HFFc6 (cell line): ENCODE data around the gene MBD3L2B. TPM values are rescaled to one million over a fixed set of nuclear protein-coding genes. Genes with fewer than 3 reads are reported as not detected.

Experiments used
- DNase-seq: peaks from one replicate; pipeline ENCODE4 v3.0.0-alpha.2; 2018
- H3K27ac Mint-ChIP-seq: 2 replicates; pipeline ENCODE4 v1.8.0; 2020; ENCODE audit warnings: mild to moderate bottlenecking, mixed read lengths
- H3K27me3 Mint-ChIP-seq: 2 replicates; pipeline ENCODE4 v1.8.0; 2021; ENCODE audit warnings: mild to moderate bottlenecking, moderate library complexity, mixed read lengths; ENCODE audit not compliant: insufficient read depth
- H3K36me3 Mint-ChIP-seq: 2 replicates; pipeline ENCODE4 v1.8.0; 2021; ENCODE audit warnings: low read depth, mixed read lengths
- H3K4me1 Mint-ChIP-seq: 2 replicates; pipeline ENCODE4 v1.8.0; 2020; ENCODE audit warnings: low read depth, mixed read lengths
- H3K4me3 Mint-ChIP-seq: 2 replicates; pipeline ENCODE4 v1.8.0; 2020; ENCODE audit warnings: mild to moderate bottlenecking, moderate library complexity, mixed read lengths
- H3K9me3 Mint-ChIP-seq: 2 replicates; pipeline ENCODE4 v1.8.0; 2020; ENCODE audit warnings: mild to moderate bottlenecking, mixed read lengths
- total RNA-seq, 6 experiments: library from RNA; stranded (reverse); fragmentation: NEBNext Ultra II Directional; extraction: Animal tissue kit (Norgen Biotek cat#: 25700); gene quantifications; 2 replicates in 1 of 6; 3 replicates in 5 of 6; pipeline ENCODE4 v1.2.3, GENCODE V29; 2021
- TF ChIP-seq, protein P1 (sequence below): fragments of 200-600 bp; sonication (generic); IDR thresholded peaks from 2 replicates; pipeline ENCODE4 v1.5.0; 2021; ENCODE audit warnings: antibody characterized with exemption, mild to moderate bottlenecking

The MBD3L2B gene
- total RNA-seq, 6 experiments from 2014 or later, result not detected

DNA sequence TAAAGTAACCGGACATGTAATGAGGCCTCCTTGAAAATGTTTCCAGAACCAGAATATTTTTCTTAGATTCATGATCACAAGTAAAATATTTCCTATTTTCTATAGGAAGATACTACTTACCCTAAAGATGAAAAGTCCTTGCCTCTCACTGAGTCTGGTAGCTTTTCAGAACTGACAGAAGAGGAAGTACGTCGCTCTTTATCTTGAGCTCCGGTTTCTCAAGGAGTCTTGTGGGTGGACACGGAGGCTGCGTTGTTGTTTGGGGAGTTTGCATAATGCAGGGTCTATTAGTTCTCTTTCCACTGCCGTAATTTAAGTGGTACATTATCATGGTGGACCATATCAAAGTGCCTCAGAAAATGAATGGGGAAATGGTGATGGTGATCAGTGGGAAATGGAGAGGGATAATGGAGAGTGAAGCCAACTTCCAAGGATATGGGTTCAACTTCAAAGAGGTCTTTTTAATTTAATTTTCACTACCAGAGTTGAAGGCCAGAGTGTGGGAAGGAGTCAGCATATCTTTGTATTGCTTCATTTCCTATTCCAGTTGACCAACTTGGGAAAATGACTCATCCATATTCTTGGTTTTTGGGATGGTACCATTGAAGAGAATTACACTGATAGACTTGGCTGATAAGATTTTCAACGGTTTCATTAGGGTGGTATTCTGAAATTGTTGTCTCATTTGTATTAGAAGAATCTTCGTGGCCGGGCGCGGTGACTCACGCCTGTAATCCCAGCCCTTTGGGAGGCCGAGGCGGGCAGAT, 23.4 kb downstream of the MBD3L2B start:
- Mint-ChIP-seq H3K36me3 (peaks cover 6% of the 10 kb centered on the region; the same call in 1 of the 2 replicates), H3K4me1 (no peaks in the 10 kb centered on the region), H3K4me3 (no peak overlapping the region), H3K27ac (no peak overlapping the region), H3K9me3 (peaks cover 36% of the 10 kb centered on the region), H3K27me3 (peaks cover 3% of the 10 kb centered on the region; the same call in 1 of the 2 replicates)
- no peak for DNase-seq
- TF ChIP-seq, protein P1, sequence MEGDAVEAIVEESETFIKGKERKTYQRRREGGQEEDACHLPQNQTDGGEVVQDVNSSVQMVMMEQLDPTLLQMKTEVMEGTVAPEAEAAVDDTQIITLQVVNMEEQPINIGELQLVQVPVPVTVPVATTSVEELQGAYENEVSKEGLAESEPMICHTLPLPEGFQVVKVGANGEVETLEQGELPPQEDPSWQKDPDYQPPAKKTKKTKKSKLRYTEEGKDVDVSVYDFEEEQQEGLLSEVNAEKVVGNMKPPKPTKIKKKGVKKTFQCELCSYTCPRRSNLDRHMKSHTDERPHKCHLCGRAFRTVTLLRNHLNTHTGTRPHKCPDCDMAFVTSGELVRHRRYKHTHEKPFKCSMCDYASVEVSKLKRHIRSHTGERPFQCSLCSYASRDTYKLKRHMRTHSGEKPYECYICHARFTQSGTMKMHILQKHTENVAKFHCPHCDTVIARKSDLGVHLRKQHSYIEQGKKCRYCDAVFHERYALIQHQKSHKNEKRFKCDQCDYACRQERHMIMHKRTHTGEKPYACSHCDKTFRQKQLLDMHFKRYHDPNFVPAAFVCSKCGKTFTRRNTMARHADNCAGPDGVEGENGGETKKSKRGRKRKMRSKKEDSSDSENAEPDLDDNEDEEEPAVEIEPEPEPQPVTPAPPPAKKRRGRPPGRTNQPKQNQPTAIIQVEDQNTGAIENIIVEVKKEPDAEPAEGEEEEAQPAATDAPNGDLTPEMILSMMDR, result no peak

DNA sequence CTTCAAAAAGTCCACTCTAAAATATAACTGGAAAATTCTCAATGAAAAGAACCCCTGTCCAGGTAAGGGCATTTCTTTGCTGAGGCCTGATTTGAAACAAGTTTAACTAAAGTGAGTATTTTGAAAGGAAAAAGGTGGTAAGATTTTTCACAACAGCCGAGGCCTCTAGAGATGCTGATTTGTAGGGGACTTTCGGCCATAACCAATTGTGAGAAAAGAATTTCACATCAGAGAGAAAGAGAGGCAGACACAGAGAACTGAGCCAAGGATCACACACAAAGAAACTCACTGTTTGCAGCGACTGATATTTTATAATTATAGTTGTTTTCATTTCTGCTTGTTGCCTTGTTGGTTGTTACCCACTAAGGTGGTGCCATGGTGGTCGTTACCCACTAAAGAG, 24.4 kb downstream of the MBD3L2B start:
- TF ChIP-seq, protein P1, result no peak
- no peaks in the 10 kb centered on the region for H3K4me1 Mint-ChIP-seq
- H3K9me3 Mint-ChIP-seq, result peaks cover 33% of the 10 kb centered on the region
- H3K36me3 Mint-ChIP-seq, result peaks cover 6% of the 10 kb centered on the region; the same call in 1 of the 2 replicates
- no peak overlapping the region for H3K4me3 Mint-ChIP-seq
- H3K27me3 Mint-ChIP-seq, result peaks cover 3% of the 10 kb centered on the region; the same call in 1 of the 2 replicates
- DNase-seq, result no peak
- H3K27ac Mint-ChIP-seq, result no peak overlapping the region

DNA sequence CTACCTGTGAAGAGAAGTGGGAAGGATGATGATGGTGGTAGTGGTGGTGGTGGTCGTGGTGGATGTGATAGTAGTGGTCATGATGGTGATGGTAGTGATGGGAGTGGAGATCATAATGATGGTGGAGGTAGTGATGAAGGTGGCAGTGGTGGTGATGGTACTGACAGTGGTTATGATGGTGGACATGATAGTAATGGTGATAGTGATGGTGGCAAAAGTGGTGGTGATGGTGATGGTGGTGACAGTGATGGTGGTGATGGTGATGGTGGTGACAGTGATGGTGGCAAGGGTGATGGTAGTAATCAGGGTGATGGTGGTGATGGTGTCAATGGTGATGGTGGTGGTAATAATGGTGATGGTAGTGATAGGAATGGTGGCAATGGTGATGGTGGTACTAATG, 26.2 kb downstream of the MBD3L2B start:
- TF ChIP-seq, protein P1, result no peak
- H3K36me3 Mint-ChIP-seq, result peaks cover 6% of the 10 kb centered on the region; the same call in 1 of the 2 replicates
- peaks cover 41% of the 10 kb centered on the region for H3K9me3 Mint-ChIP-seq
- no peak overlapping the region for H3K27ac Mint-ChIP-seq
- H3K4me3 Mint-ChIP-seq, result no peak overlapping the region
- H3K4me1 Mint-ChIP-seq, result no peaks in the 10 kb centered on the region
- no peaks in the 10 kb centered on the region for H3K27me3 Mint-ChIP-seq
- no peak for DNase-seq

DNA sequence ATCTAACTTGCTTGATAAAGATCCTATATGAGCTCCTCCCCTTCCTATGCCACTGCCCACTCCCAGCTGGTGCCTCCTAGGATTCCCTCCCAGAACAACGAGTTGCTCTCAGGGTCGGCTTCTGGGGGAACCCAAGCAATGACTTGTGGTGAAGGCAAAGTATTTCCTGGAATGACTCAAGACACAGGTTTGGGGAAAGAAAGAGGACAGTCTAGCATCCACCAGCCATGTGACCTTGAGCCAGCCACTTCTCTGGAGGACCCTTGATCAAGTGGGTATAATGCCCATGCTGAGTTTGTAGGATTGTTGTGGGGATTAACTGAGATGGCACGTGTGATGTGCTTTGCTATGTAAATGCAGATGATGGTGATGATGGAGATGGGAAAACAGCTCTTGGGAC, 33.0 kb downstream of the MBD3L2B start:
- DNase-seq, result no peak
- H3K36me3 Mint-ChIP-seq, result peaks cover 7% of the 10 kb centered on the region
- no peak overlapping the region for H3K27ac Mint-ChIP-seq
- TF ChIP-seq, protein P1, result no peak
- no peak overlapping the region for H3K4me3 Mint-ChIP-seq
- H3K9me3 Mint-ChIP-seq, result peaks cover 53% of the 10 kb centered on the region
- H3K4me1 Mint-ChIP-seq, result no peaks in the 10 kb centered on the region
- no peaks in the 10 kb centered on the region for H3K27me3 Mint-ChIP-seq

DNA sequence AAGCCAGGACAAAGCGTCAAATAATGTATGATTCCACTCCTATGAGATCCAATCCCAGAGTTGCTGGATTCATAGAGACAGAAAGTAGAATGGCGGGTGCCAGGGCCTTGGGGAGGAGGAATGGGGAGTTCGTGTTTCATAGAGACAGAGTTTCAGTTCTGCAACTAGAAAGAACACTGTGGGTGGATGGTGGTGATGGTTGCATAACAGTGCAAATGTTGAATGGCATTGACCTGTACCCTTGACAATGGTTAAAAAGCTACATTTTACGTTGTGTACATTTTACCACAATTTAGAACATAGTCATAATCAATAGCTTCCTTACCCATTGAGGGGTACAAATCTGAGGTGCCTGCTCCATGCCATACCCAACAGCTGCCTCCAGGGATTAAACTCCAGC, 33.4 kb downstream of the MBD3L2B start:
- Mint-ChIP-seq H3K27ac (no peak overlapping the region), H3K9me3 (peaks cover 54% of the 10 kb centered on the region)

More for the DNA sequence above, 33.4 kb downstream of the MBD3L2B start:
- DNase-seq, result no peak
- TF ChIP-seq, protein P1, result no peak
- no peak overlapping the region for H3K4me3 Mint-ChIP-seq
- no peaks in the 10 kb centered on the region for H3K4me1 Mint-ChIP-seq
- H3K27me3 Mint-ChIP-seq, result no peaks in the 10 kb centered on the region
- H3K36me3 Mint-ChIP-seq, result peaks cover 7% of the 10 kb centered on the region
